Suprapubic skin (tissue), 4 donors: ENCODE measurements around the gene NUDT1. TPM values are rescaled to one million over a fixed set of nuclear protein-coding genes. Genes with fewer than 3 reads are reported as not detected.

ENCODE experiments used
- DNase-seq, 2 donors: peaks; one replicate each; pipeline ENCODE4 v3.0.0-alpha.2; 2019; ENCODE audit warnings: low spot score in 2 of 2
- H3K27ac ChIP-seq: fragments of 200-600 bp; sonication (generic); one replicate; pipeline ENCODE4 v1.5.1; 2019
- H3K27me3 ChIP-seq: fragments of 200-600 bp; sonication (generic); one replicate; pipeline ENCODE4 v1.5.1; 2019
- H3K36me3 ChIP-seq: fragments of 200-600 bp; sonication (generic); one replicate; pipeline ENCODE4 v1.5.1; 2019
- H3K4me1 ChIP-seq: fragments of 200-600 bp; sonication (generic); one replicate; pipeline ENCODE4 v1.5.1; 2019
- H3K4me3 ChIP-seq: fragments of 200-600 bp; sonication (generic); one replicate; pipeline ENCODE4 v1.5.1; 2019; ENCODE audit warnings: mild to moderate bottlenecking
- H3K9me3 ChIP-seq: fragments of 200-600 bp; sonication (generic); one replicate; pipeline ENCODE4 v1.5.1; 2019
- CTCF ChIP-seq, 2 donors: fragments of 200-600 bp in 1 of 2; fragments of 450-650 bp in 1 of 2; sonication (generic) in 1 of 2; IDR thresholded peaks; one replicate each; pipeline ENCODE4 v1.5.1; 2016 to 2019; ENCODE audit warnings: antibody characterized with exemption in 2 of 2, mild to moderate bottlenecking in 1 of 2, moderate library complexity in 1 of 2
- EP300 ChIP-seq: sonication (generic); formaldehyde crosslinking; IDR thresholded peaks from one replicate; pipeline ENCODE4 v1.6.1; 2017; ENCODE audit warnings: antibody characterized with exemption
- POLR2A ChIP-seq, 2 donors: fragments of 450-650 bp; IDR thresholded peaks; one replicate each; pipeline ENCODE4 v1.6.1; 2017; ENCODE audit warnings: antibody characterized with exemption in 2 of 2, mild to moderate bottlenecking in 2 of 2, moderate library complexity in 2 of 2
- POLR2AphosphoS5 ChIP-seq, 3 donors: sonication (generic); formaldehyde crosslinking; IDR thresholded peaks; one replicate each; pipeline ENCODE4 v1.6.1; 2017; ENCODE audit warnings: antibody characterized with exemption in 3 of 3
- WGBS: methylation state at CpG from one replicate; pipeline ENCODE4 v1.1.5; 2018; 5-methylcytosine and 5-hydroxymethylcytosine counted together
- total RNA-seq, 4 donors: library from RNA; depleted of rRNA; stranded (reverse); fragments of >200 nt; gene quantifications; one replicate each; pipeline ENCODE4 v1.1.0, GENCODE V29; 2016

Gene NUDT1
- total RNA-seq, 4 donors from 2014 or later = 24.1 to 39.4 (median 28.3) TPM

DNA sequence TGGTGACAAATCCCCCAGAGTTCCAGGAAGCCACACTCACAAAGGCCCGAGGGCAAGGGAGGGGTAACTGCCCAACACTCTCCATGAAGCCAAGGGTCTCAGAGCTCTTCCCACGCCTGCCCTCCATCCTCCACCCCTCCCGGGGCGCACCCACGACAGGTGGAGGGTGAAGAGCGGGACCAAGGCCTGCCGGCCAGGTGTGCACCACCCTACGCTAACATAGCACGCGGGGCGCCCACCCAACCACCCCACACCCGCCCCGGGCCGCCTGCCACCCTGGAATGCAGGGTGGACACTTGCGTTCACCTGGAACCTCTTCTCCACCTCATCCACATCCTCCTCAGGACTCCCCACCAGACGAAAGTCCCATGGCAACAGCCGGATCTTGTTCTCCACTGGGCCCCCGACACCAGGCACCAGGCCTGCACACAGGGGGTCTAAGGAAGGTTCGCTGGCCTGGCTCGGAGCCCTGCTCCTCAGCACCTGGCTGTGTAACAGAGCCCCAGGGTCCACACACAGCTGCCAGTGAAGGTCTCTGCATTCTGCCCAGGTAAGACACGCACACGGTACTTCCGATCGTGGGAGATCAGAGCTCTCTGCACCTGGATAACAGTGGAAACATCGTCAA is 42.0 kb upstream of the NUDT1 start:
- Histone ChIP-seq H3K9me3 (no peaks in the 10 kb centered on the region), H3K27me3 (no peaks in the 10 kb centered on the region), H3K4me3 (no peak overlapping the region), H3K27ac (no peak overlapping the region), H3K36me3 (peaks cover 27% of the 10 kb centered on the region), H3K4me1 (no peaks in the 10 kb centered on the region)
- no peak for DNase-seq
- TF ChIP-seq POLR2AphosphoS5 (IDR thresholded peaks at IDR 0.05) (no peak), CTCF (IDR thresholded peaks at IDR 0.05) (no peak), POLR2A (IDR thresholded peaks at IDR 0.05) (no peak), EP300 (no peak)
- WGBS = 90% methylated on average over 14 of the region's 25 CpGs

DNA sequence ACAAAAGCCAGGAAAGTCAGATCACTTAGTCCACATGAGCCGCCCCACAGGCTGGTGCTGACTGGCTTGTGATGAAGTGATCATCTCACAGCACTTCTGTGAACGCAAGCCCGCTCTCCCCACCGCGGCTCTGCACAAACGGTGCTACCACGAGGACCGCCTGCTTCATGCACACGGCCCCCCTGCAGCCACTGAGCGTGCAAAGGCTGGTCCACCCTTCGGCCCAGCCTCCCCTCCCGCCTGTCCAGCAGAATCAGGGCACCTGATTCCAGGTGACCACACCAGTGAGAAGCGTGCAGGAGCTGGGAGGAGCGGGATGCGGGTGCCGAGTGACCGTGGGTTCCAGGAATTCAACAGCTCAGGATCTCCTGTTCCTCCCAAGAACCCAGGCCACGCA is 41.4 kb upstream of the NUDT1 start:
- Histone ChIP-seq H3K36me3 (peaks cover 27% of the 10 kb centered on the region), H3K27me3 (no peaks in the 10 kb centered on the region), H3K27ac (no peak overlapping the region), H3K4me1 (no peaks in the 10 kb centered on the region), H3K4me3 (no peak overlapping the region), H3K9me3 (no peaks in the 10 kb centered on the region)
- 95% methylated on average over 17 of the region's 18 CpGs for WGBS
- no peak for DNase-seq
- TF ChIP-seq POLR2A (IDR thresholded peaks at IDR 0.05) (no peak), POLR2AphosphoS5 (IDR thresholded peaks at IDR 0.05) (no peak), EP300 (no peak), CTCF (IDR thresholded peaks at IDR 0.05) (no peak)

DNA sequence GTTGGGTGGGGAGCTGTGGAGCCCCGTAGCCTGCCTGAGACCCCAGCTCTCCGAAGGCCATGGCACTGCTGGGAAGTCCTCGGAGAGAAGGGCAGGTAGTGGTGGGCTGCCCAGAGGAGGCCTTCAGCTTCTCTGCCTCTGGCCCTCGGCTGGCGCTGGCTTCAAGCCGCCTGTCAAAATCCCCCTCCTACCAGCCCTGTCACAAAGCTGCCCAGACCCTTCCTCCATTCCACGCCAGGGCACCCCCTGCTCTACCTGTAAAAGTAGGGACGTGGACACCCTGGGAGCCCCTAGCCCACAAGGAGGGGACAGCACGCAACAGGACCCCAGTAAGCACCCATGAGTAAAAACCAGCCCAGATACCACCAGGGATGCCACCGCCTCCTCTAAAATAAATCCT is 40.9 kb upstream of the NUDT1 start:
- no peaks in the 10 kb centered on the region for H3K9me3 ChIP-seq
- no peaks in the 10 kb centered on the region for H3K27me3 ChIP-seq
- no peak for TF ChIP-seq POLR2AphosphoS5 (IDR thresholded peaks at IDR 0.05)
- TF ChIP-seq POLR2A (IDR thresholded peaks at IDR 0.05) = no peak
- no peak for TF ChIP-seq EP300
- no peak for TF ChIP-seq CTCF (IDR thresholded peaks at IDR 0.05)
- 97% methylated on average over 7 of the region's 10 CpGs for WGBS
- DNase-seq = no peak
- H3K4me3 ChIP-seq = no peak overlapping the region
- peaks cover 27% of the 10 kb centered on the region for H3K36me3 ChIP-seq
- H3K27ac ChIP-seq = no peak overlapping the region
- H3K4me1 ChIP-seq = no peaks in the 10 kb centered on the region

DNA sequence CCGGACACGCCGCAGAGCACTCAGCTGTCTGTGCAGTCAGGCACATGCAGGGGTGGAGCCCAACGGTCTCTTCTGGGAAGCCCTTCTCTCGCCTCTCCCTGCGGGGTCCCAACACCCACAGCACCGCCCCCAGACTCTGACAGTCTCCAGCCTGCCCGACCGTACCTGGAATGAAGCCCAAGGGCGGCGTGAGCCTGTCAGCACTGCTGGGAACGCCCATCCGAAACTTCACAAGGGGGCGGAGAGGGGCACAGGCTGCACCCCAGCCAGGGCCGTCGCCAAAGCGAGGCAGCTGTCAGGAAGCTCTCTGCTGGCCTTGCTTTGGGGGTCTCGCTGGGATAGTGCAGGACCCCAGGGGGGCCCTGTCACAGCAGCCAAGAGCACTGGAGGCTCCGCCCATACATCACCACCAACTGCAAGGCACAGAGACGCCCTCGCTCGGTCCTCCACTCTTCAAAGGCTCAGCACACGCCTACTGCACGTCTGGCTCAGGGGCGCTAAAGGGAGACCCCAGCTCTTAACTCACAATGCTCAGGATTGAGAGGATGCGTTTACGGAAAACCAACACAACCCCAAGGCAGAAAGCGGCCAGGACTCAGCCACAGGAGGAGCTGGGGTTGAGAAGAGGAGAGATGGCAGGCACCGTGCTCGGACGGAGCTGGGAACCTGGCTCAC is 40.2 kb upstream of the NUDT1 start:
- no peaks in the 10 kb centered on the region for H3K27me3 ChIP-seq
- no peak for TF ChIP-seq CTCF (IDR thresholded peaks at IDR 0.05)
- no peak for TF ChIP-seq POLR2A (IDR thresholded peaks at IDR 0.05)
- no peak for TF ChIP-seq POLR2AphosphoS5 (IDR thresholded peaks at IDR 0.05)
- TF ChIP-seq EP300 = no peak
- H3K4me1 ChIP-seq = no peaks in the 10 kb centered on the region
- 80% methylated on average over 31 of the region's 31 CpGs for WGBS
- no peaks in the 10 kb centered on the region for H3K9me3 ChIP-seq
- peaks cover 27% of the 10 kb centered on the region for H3K36me3 ChIP-seq
- H3K4me3 ChIP-seq = no peak overlapping the region
- no peak for DNase-seq
- H3K27ac ChIP-seq = no peak overlapping the region

GRCh38 chr7:2202361-2202761 is 39.7 kb upstream of the NUDT1 start:
- WGBS = 94% methylated on average over 11 of the region's 14 CpGs
- TF ChIP-seq EP300 (no peak), POLR2AphosphoS5 (IDR thresholded peaks at IDR 0.05) (no peak), POLR2A (IDR thresholded peaks at IDR 0.05) (no peak), CTCF (IDR thresholded peaks at IDR 0.05) (no peak)
- H3K36me3 ChIP-seq = peaks cover 31% of the 10 kb centered on the region

More at GRCh38 chr7:2202361-2202761, 39.7 kb upstream of the NUDT1 start:
- no peak for DNase-seq
- no peak overlapping the region for H3K27ac ChIP-seq
- no peaks in the 10 kb centered on the region for H3K27me3 ChIP-seq
- H3K4me3 ChIP-seq = no peak overlapping the region
- no peaks in the 10 kb centered on the region for H3K4me1 ChIP-seq
- no peaks in the 10 kb centered on the region for H3K9me3 ChIP-seq
